ENCODE results near the gene SUPT20HL2. TPM values are rescaled to one million over a fixed set of nuclear protein-coding genes. Genes with fewer than 3 reads are reported as not detected.

Gene SUPT20HL2
- total and polyA plus RNA-seq, 3 experiments from 2014 or later: not detected

- Histone ChIP-seq H3K27me3 (ENCODE audit: insufficient read depth, low read length, poor library complexity, severe bottlenecking) (no peaks in the 10 kb centered on the region), H3K27ac (ENCODE audit: low read depth, low read length) (no peak overlapping the region), H3K36me3 (ENCODE audit: insufficient read depth, low read length) (no peaks in the 10 kb centered on the region), H3K4me1 (ENCODE audit: insufficient read depth, low read length) (no peaks in the 10 kb centered on the region), H3K9me3 (ENCODE audit: low read length) (no peaks in the 10 kb centered on the region), H3K4me3 (ENCODE audit: low read length) (no peak overlapping the region)
- ChIA-PET CTCF (no interaction called here), POLR2A (no interaction called here)
- H3K27ac Mint-ChIP-seq: peak overlapping the region in 1 of 8 donors; percentile 16
- H3K27me3 Mint-ChIP-seq: peaks cover 6 to 18% of the 10 kb centered on the region in 2 donors
- no peaks in the 10 kb centered on the region for H3K4me1 Mint-ChIP-seq
- DNase-seq: no peak
- no peaks in the 10 kb centered on the region for H3K9me3 Mint-ChIP-seq
- no peak overlapping the region for H3K4me3 Mint-ChIP-seq
- peaks cover 0 to 3% (median 0%) of the 10 kb centered on the region in 3 donors for H3K36me3 Mint-ChIP-seq
These were observed 7.4 kb downstream of the SUPT20HL2 start for GRCh38 chrX:24306440-24306839.

GRCh38 chrX:24305905-24306304, 8.0 kb downstream of the SUPT20HL2 start:
- ChIA-PET POLR2A (no interaction called here), CTCF (no interaction called here)
- Histone ChIP-seq H3K36me3 (ENCODE audit: insufficient read depth, low read length) (no peaks in the 10 kb centered on the region), H3K4me1 (ENCODE audit: insufficient read depth, low read length) (no peaks in the 10 kb centered on the region), H3K4me3 (ENCODE audit: low read length) (no peak overlapping the region), H3K27ac (ENCODE audit: low read depth, low read length) (no peak overlapping the region), H3K9me3 (ENCODE audit: low read length) (no peaks in the 10 kb centered on the region), H3K27me3 (ENCODE audit: insufficient read depth, low read length, poor library complexity, severe bottlenecking) (no peaks in the 10 kb centered on the region)
- no peak overlapping the region for H3K4me3 Mint-ChIP-seq
- H3K27me3 Mint-ChIP-seq: peaks cover 6 to 18% of the 10 kb centered on the region in 2 donors
- H3K36me3 Mint-ChIP-seq: peaks cover 0 to 3% (median 0%) of the 10 kb centered on the region in 3 donors
- no peak overlapping the region for H3K27ac Mint-ChIP-seq
- DNase-seq: no peak
- no peaks in the 10 kb centered on the region for H3K9me3 Mint-ChIP-seq
- H3K4me1 Mint-ChIP-seq: no peaks in the 10 kb centered on the region

DNA sequence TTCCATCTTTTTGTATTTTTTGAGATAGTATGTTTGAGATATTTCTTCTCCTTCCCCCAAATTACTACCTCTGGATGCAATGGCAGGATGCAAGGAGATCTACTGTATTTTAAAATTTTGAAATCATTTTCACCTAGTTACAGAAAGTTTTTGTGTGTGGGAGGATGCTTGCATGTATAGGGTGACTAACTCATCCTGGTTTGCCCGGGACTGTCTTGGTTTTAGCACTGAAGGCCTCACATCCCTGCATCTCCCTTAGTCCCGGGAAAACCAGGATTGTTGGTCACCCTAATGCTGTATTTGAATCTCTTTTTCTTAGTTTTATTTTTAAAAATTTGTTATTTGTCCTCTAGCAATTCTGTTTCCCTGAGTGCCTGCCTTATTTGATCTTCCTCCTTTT, 12.1 kb downstream of the SUPT20HL2 start:
- no peak for DNase-seq
- Histone ChIP-seq H3K4me1 (ENCODE audit: insufficient read depth, low read length) (no peaks in the 10 kb centered on the region), H3K27ac (ENCODE audit: low read depth, low read length) (no peak overlapping the region), H3K36me3 (ENCODE audit: insufficient read depth, low read length) (no peaks in the 10 kb centered on the region), H3K27me3 (ENCODE audit: insufficient read depth, low read length, poor library complexity, severe bottlenecking) (no peaks in the 10 kb centered on the region), H3K4me3 (ENCODE audit: low read length) (no peak overlapping the region), H3K9me3 (ENCODE audit: low read length) (no peaks in the 10 kb centered on the region)
- CTCF ChIA-PET: no interaction called here
- no peak overlapping the region for H3K4me3 Mint-ChIP-seq
- peaks cover 6 to 14% of the 10 kb centered on the region in 2 donors for H3K27me3 Mint-ChIP-seq
- no peaks in the 10 kb centered on the region for H3K9me3 Mint-ChIP-seq
- POLR2A ChIA-PET: no interaction called here
- H3K4me1 Mint-ChIP-seq: no peaks in the 10 kb centered on the region
- H3K36me3 Mint-ChIP-seq: no peaks in the 10 kb centered on the region
- no peak overlapping the region for H3K27ac Mint-ChIP-seq

- no peaks in the 10 kb centered on the region for H3K9me3 ChIP-seq (ENCODE audit: low read length)
- no peaks in the 10 kb centered on the region for H3K36me3 ChIP-seq (ENCODE audit: insufficient read depth, low read length)
- H3K36me3 Mint-ChIP-seq: no peaks in the 10 kb centered on the region
- H3K9me3 Mint-ChIP-seq: no peaks in the 10 kb centered on the region
- CTCF ChIA-PET: no interaction called here
- POLR2A ChIA-PET: no interaction called here
- H3K4me3 Mint-ChIP-seq: no peak overlapping the region
- H3K4me3 ChIP-seq (ENCODE audit: low read length): no peak overlapping the region
- H3K27ac ChIP-seq (ENCODE audit: low read depth, low read length): no peak overlapping the region
- H3K27ac Mint-ChIP-seq: no peak overlapping the region
- H3K27me3 ChIP-seq (ENCODE audit: insufficient read depth, low read length, poor library complexity, severe bottlenecking): no peaks in the 10 kb centered on the region
- no peak for DNase-seq
- peaks cover 0 to 11% of the 10 kb centered on the region in 2 donors for H3K27me3 Mint-ChIP-seq
- H3K4me1 ChIP-seq (ENCODE audit: insufficient read depth, low read length): no peaks in the 10 kb centered on the region
- no peaks in the 10 kb centered on the region for H3K4me1 Mint-ChIP-seq
These were observed 12.8 kb downstream of the SUPT20HL2 start for GRCh38 chrX:24301060-24301459.

GRCh38 chrX:24298191-24298590, 15.7 kb downstream of the SUPT20HL2 start:
- no peak overlapping the region for H3K4me3 ChIP-seq (ENCODE audit: low read length)
- DNase-seq: no peak
- ChIA-PET POLR2A (no interaction called here), CTCF (no interaction called here)
- H3K27ac Mint-ChIP-seq: no peak overlapping the region
- no peaks in the 10 kb centered on the region for H3K4me1 ChIP-seq (ENCODE audit: insufficient read depth, low read length)
- no peaks in the 10 kb centered on the region for H3K4me1 Mint-ChIP-seq
- H3K9me3 Mint-ChIP-seq: no peaks in the 10 kb centered on the region
- no peak overlapping the region for H3K4me3 Mint-ChIP-seq
- no peaks in the 10 kb centered on the region for H3K27me3 ChIP-seq (ENCODE audit: insufficient read depth, low read length, poor library complexity, severe bottlenecking)
- no peaks in the 10 kb centered on the region for H3K36me3 ChIP-seq (ENCODE audit: insufficient read depth, low read length)
- no peak overlapping the region for H3K27ac ChIP-seq (ENCODE audit: low read depth, low read length)
- H3K9me3 ChIP-seq (ENCODE audit: low read length): no peaks in the 10 kb centered on the region
- peaks cover 3 to 12% of the 10 kb centered on the region in 2 donors for H3K27me3 Mint-ChIP-seq
- H3K36me3 Mint-ChIP-seq: no peaks in the 10 kb centered on the region

GRCh38 chrX:24294619-24295018, 19.2 kb downstream of the SUPT20HL2 start:
- no peaks in the 10 kb centered on the region for H3K4me1 Mint-ChIP-seq
- no peak overlapping the region for H3K4me3 Mint-ChIP-seq
- H3K9me3 ChIP-seq (ENCODE audit: low read length): no peaks in the 10 kb centered on the region
- H3K4me3 ChIP-seq (ENCODE audit: low read length): no peak overlapping the region
- no peaks in the 10 kb centered on the region for H3K9me3 Mint-ChIP-seq
- no peaks in the 10 kb centered on the region for H3K4me1 ChIP-seq (ENCODE audit: insufficient read depth, low read length)
- no peak for DNase-seq
- no peaks in the 10 kb centered on the region for H3K36me3 ChIP-seq (ENCODE audit: insufficient read depth, low read length)
- no peaks in the 10 kb centered on the region for H3K27me3 ChIP-seq (ENCODE audit: insufficient read depth, low read length, poor library complexity, severe bottlenecking)
- no peak overlapping the region for H3K27ac ChIP-seq (ENCODE audit: low read depth, low read length)
- CTCF ChIA-PET: no interaction called here
- peaks cover 6 to 12% of the 10 kb centered on the region in 2 donors for H3K27me3 Mint-ChIP-seq
- no peak overlapping the region for H3K27ac Mint-ChIP-seq
- POLR2A ChIA-PET: no interaction called here
- no peaks in the 10 kb centered on the region for H3K36me3 Mint-ChIP-seq

GRCh38 chrX:24293412-24293811, 20.5 kb downstream of the SUPT20HL2 start:
- Mint-ChIP-seq H3K4me1 (no peaks in the 10 kb centered on the region), H3K27ac (no peak overlapping the region), H3K36me3 (no peaks in the 10 kb centered on the region), H3K4me3 (no peak overlapping the region), H3K27me3 (peaks cover 6 to 16% of the 10 kb centered on the region in 2 donors), H3K9me3 (no peaks in the 10 kb centered on the region)
- Histone ChIP-seq H3K27ac (ENCODE audit: low read depth, low read length) (no peak overlapping the region), H3K36me3 (ENCODE audit: insufficient read depth, low read length) (no peaks in the 10 kb centered on the region), H3K4me3 (ENCODE audit: low read length) (no peak overlapping the region), H3K9me3 (ENCODE audit: low read length) (no peaks in the 10 kb centered on the region), H3K4me1 (ENCODE audit: insufficient read depth, low read length) (no peaks in the 10 kb centered on the region), H3K27me3 (ENCODE audit: insufficient read depth, low read length, poor library complexity, severe bottlenecking) (no peaks in the 10 kb centered on the region)
- ChIA-PET POLR2A (no interaction called here), CTCF (no interaction called here)
- DNase-seq: no peak

GRCh38 chrX:24292353-24292752, 21.5 kb downstream of the SUPT20HL2 start:
- H3K27me3 Mint-ChIP-seq: peaks cover 6 to 17% of the 10 kb centered on the region in 2 donors
- Histone ChIP-seq H3K9me3 (ENCODE audit: low read length) (no peaks in the 10 kb centered on the region), H3K36me3 (ENCODE audit: insufficient read depth, low read length) (no peaks in the 10 kb centered on the region), H3K4me1 (ENCODE audit: insufficient read depth, low read length) (no peaks in the 10 kb centered on the region), H3K27ac (ENCODE audit: low read depth, low read length) (no peak overlapping the region), H3K4me3 (ENCODE audit: low read length) (no peak overlapping the region), H3K27me3 (ENCODE audit: insufficient read depth, low read length, poor library complexity, severe bottlenecking) (no peaks in the 10 kb centered on the region)
- POLR2A ChIA-PET: no interaction called here
- H3K27ac Mint-ChIP-seq: no peak overlapping the region
- no peaks in the 10 kb centered on the region for H3K9me3 Mint-ChIP-seq
- CTCF ChIA-PET: no interaction called here
- no peak overlapping the region for H3K4me3 Mint-ChIP-seq
- H3K36me3 Mint-ChIP-seq: no peaks in the 10 kb centered on the region
- no peaks in the 10 kb centered on the region for H3K4me1 Mint-ChIP-seq
- DNase-seq: no peak

DNA sequence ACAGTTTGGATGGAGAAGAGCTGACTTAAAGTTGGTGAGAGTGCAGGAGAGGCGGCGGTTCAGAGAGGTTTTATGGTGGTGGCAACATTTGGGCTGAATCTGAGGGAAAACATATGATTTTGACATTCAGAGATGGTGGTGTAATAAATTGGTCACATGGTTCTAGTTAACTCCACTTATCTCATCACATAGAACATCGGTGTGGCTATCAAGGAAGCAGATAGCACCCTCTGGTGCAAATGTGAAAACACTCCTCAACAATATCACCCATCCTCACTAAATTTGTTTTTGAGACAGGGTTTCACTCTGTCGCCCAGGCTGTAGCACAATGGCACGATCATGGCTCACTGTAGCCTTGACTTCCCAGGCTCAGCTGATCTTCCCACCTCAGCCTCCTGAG, 28.8 kb downstream of the SUPT20HL2 start:
- ChIA-PET CTCF (no interaction called here), POLR2A (no interaction called here)
- no peak for DNase-seq
- no peak overlapping the region for H3K27ac Mint-ChIP-seq
- Histone ChIP-seq H3K4me1 (ENCODE audit: insufficient read depth, low read length) (no peaks in the 10 kb centered on the region), H3K9me3 (ENCODE audit: low read length) (no peaks in the 10 kb centered on the region), H3K27ac (ENCODE audit: low read depth, low read length) (no peak overlapping the region), H3K4me3 (ENCODE audit: low read length) (no peak overlapping the region), H3K36me3 (ENCODE audit: insufficient read depth, low read length) (no peaks in the 10 kb centered on the region), H3K27me3 (ENCODE audit: insufficient read depth, low read length, poor library complexity, severe bottlenecking) (no peaks in the 10 kb centered on the region)
- peaks cover 0 to 4% (median 0%) of the 10 kb centered on the region in 3 donors for H3K4me1 Mint-ChIP-seq
- H3K36me3 Mint-ChIP-seq: no peaks in the 10 kb centered on the region
- H3K27me3 Mint-ChIP-seq: peaks cover 17 to 20% of the 10 kb centered on the region in 2 donors
- H3K4me3 Mint-ChIP-seq: no peak overlapping the region
- no peaks in the 10 kb centered on the region for H3K9me3 Mint-ChIP-seq
